ENCODE data around the gene FRMD8.

DNA sequence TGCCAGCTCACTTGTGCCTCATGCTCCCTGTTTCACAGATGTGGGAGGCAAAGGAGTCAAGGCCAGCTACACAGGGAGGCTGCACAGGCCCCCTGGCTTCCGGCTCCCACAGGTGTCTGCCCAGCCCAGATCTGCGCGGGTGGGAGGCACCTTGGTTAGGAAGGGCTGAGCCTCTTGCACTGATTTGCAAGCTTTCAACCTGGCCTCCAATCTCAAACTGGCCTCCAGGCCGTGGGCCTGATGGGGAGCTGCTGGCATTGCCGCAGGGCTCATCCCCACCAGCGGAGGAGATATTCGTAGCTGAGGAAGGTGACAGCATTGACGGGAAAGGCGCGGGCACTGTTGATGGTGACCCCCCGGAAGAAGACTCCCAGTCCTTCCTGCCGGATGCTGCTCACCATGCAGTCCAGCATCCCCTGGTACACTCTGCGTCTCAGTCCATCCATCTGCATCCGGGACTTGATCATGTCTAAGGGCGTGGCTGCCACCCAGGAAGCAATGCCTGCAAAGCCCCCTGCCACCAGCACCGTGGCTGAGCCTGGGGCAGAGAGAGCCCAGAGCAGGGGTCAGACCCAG, 10.2 kb upstream of the FRMD8 start:
- TF ChIP-seq, protein P1, sequence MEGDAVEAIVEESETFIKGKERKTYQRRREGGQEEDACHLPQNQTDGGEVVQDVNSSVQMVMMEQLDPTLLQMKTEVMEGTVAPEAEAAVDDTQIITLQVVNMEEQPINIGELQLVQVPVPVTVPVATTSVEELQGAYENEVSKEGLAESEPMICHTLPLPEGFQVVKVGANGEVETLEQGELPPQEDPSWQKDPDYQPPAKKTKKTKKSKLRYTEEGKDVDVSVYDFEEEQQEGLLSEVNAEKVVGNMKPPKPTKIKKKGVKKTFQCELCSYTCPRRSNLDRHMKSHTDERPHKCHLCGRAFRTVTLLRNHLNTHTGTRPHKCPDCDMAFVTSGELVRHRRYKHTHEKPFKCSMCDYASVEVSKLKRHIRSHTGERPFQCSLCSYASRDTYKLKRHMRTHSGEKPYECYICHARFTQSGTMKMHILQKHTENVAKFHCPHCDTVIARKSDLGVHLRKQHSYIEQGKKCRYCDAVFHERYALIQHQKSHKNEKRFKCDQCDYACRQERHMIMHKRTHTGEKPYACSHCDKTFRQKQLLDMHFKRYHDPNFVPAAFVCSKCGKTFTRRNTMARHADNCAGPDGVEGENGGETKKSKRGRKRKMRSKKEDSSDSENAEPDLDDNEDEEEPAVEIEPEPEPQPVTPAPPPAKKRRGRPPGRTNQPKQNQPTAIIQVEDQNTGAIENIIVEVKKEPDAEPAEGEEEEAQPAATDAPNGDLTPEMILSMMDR (IDR thresholded peaks at IDR 0.05) = no peak
- TF ChIP-seq POLR2A (IDR thresholded peaks at IDR 0.05) (no peak), POLR2AphosphoS5 (IDR thresholded peaks at IDR 0.05) (no peak)
